ENCODE results near the gene CDK5RAP1.
A peak's percentile ranks its signal among the peaks of the same experiment; 100 is the strongest.
"Not testable (repeated sequence)": the region's sequence is repeated elsewhere in the genome, so short reads cannot be mapped to it uniquely, and the experiment has no call there.

CDK5RAP1 gene

DNA sequence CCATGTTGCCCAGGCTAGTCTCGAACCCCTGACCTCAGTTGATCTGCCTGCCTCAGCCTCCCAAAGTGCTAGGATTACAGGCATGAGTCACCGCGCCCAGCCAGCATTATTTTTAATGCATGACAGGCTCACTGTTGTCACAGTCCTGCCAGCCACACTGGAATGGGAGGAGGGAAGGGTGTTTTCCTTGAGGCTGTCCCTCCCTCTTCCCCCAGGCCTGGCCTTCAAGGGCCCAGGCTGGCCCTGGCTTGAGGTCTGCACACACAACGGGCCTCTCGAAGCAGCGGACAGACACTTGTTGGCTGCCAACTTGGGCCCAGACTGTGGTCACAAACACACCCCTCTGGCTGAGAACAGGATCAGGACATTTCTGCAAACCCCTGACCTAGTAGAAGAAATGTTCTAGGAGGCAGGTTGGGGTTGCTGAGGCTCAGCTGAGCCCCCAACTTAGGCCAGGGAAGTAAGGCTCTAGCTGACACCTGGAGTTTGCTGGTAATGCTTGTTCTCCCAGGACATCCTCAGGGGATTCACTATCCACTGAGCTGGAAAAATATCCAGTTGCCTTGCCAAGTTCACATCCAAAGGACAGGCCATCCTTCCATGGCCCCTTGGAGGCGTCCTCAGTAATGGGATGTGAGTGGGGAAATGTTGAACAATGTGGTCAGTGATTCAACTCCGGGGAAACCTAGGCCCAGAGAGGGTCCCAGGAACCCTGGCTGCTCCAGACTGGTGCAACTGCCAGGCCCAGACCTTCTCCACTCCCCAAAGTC is 32.3 kb upstream of the CDK5RAP1 start:
- H3K4me3 ChIP-seq (ENCODE audit: low read length), result no peak overlapping the region
- DNase-seq (ENCODE audit: low read depth), result peak; percentile 52
- TF ChIP-seq, protein P1, sequence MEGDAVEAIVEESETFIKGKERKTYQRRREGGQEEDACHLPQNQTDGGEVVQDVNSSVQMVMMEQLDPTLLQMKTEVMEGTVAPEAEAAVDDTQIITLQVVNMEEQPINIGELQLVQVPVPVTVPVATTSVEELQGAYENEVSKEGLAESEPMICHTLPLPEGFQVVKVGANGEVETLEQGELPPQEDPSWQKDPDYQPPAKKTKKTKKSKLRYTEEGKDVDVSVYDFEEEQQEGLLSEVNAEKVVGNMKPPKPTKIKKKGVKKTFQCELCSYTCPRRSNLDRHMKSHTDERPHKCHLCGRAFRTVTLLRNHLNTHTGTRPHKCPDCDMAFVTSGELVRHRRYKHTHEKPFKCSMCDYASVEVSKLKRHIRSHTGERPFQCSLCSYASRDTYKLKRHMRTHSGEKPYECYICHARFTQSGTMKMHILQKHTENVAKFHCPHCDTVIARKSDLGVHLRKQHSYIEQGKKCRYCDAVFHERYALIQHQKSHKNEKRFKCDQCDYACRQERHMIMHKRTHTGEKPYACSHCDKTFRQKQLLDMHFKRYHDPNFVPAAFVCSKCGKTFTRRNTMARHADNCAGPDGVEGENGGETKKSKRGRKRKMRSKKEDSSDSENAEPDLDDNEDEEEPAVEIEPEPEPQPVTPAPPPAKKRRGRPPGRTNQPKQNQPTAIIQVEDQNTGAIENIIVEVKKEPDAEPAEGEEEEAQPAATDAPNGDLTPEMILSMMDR (conservative IDR thresholded peaks at IDR 0.05; ENCODE audit: low read length), result no peak

DNA sequence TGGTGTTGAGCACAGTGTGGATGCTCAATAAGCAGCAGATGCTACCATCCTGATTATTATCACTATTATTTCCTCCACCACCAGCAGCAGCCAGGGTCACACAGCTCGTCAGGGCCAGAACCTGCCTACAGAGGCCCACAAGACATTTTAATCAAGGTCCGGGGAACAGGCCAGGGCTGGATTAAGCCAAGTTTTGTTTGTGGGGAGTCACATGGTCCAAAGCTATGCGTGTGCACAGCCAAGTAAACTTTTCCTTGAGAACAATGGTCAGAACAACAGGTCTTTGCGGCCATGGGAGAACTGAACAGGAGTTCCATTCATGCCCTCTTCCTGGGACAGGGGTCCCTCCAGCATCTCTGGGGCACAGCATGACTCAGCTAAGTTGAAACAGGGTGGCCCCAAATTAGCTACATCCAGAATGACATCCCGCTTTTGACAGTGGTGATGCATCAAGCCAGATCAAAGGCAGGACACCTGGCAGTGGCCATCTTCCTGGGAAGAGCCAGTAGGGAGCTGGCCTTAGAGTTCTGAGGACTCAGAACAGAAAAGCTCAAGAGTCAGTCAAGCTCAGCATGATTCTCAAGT is 30.6 kb upstream of the CDK5RAP1 start:
- TF ChIP-seq, protein P1 (conservative IDR thresholded peaks at IDR 0.05; ENCODE audit: low read length), result no peak
- H3K4me3 ChIP-seq (ENCODE audit: low read length), result no peak overlapping the region
- DNase-seq (ENCODE audit: low read depth), result peak; percentile 37

DNA sequence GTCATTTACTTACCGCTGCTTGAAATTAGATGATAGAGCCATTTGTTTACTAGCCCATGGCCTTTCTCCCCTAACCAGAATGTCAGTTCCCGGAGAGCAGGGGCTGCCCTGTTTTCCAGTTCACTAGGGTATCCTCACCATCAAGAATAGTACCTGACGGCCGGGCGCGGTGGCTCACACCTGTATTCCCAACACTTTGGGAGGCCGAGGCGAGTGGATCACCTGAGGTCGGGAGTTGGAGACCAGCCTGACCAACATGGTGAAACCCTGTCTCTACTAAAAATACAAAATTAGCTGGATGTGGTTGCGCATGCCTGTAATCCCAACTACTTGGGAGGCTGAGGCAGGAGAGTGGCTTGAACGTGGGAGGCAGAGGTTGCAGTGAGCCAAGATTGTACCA is 22.6 kb upstream of the CDK5RAP1 start:
- H3K4me3 ChIP-seq (ENCODE audit: low read length); DNase-seq (ENCODE audit: low read depth): not testable (repeated sequence)

DNA sequence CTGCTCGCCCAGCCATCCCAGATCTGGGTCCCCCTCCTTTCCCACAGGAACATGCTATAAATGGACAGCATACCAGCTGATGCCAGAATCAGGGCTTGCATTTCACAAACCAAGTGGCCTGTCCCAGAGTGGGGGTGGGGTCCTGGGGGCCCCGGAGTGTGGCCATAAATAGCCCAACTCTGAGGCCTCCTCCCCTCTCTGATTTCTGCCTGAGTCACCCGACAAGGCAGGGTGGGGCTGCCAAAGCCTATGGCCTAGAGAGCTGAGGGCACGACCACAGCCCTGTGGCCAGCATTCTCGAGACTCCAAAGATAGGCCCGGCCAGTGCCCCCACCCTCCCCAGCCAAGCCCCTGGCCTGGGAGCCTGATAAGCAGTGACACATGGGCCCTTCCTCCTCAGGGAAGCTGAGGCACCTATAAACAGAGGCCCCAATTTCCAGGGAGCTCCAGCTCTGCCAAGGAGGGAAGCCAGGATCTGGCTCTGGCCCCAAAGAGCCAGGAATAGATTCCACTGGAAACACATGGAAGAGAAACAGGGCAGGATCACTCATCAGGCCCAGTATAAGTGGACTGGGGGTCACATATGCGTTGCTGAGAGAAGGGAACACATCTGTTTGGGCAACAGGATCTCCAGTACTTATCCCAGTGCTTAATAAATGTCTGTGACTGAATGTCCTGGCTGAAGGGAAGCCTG is 22.0 kb upstream of the CDK5RAP1 start:
- TF ChIP-seq, protein P1 (conservative IDR thresholded peaks at IDR 0.05; ENCODE audit: low read length), result no peak
- no peak overlapping the region for H3K4me3 ChIP-seq (ENCODE audit: low read length)
- DNase-seq (ENCODE audit: low read depth), result peak; percentile 90

DNA sequence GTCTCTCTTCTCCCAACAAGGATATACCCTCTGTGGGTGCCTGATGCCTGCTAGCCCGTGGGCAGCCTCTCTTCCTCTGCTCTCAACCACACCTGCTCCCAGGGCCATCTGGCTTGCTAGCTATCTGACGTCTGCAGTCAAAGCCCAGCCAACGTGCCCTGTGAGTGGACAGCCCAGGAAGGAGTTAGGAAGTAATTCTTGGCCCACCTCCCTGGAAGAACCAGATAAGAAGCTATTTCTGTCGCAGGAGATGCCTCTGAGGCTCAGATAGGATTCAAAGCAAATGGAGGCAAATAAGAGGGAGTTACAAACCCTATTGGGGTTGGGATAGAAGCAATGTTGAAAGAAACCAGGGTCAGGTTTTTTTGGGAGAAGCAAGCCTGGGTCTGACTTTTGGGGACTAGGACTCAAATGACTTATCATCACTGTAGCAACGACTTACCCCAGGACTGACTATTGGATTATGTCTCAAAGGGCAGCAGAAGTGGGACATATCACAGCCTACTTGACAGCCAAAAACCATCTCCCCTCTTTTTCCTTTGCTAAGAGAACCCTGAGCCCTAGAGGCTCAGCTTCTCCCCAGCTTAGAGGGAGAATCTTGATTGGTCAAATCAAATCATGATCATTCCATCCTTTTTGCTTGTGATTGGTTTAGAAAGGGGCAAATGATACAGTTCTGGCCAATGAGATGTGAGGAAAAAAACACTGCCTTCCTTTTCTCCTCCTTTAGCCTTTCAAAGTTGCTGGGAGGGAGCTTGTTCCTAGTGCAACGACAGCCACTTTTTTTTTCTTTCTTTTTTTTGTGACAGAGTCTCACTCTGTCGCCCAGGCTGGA is 18.0 kb upstream of the CDK5RAP1 start:
- TF ChIP-seq, protein P1 (conservative IDR thresholded peaks at IDR 0.05; ENCODE audit: low read length), result no peak
- no peak for DNase-seq (ENCODE audit: low read depth)
- no peak overlapping the region for H3K4me3 ChIP-seq (ENCODE audit: low read length)

DNA sequence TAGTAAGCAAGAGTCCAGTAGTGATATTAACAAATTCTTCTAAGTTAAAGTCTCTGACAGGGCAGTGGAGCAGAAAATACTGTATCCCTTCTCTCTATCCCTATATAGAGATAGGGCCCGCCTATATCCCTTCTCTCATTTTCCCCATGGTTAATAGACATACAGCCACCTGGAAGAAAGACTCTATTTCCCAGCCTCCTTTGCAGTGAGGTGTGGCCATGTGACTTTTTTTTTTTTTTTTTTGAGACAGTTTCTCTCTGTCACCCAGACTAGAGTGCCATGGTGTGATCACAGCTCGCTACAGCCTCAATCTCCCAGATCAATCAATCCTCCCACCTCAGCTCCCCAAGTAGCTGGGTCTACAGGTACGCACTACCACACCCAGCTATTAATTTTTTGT is 16.7 kb upstream of the CDK5RAP1 start:
- no peak overlapping the region for H3K4me3 ChIP-seq (ENCODE audit: low read length)
- TF ChIP-seq, protein P1 (conservative IDR thresholded peaks at IDR 0.05; ENCODE audit: low read length), result no peak
- DNase-seq (ENCODE audit: low read depth), result no peak

DNA sequence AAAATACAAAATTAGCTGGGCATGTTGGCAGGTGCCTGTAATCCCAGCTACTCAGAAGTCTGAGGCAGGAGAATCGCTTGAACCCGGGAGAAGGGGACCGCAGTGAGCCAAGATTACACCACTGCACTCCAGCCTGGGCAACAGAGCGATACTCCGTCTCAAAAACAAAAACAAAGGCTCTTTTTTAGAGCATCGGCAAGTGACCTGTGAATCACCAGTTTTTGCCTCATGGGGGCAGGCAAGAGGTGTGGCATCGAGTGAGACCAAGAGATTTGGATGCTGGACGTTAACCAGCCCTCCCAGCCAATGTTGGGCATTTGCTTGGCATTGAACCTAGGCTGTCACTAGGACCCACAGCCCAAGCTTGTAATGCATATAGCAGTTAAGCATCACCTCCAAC is 14.6 kb upstream of the CDK5RAP1 start:
- no peak overlapping the region for H3K4me3 ChIP-seq (ENCODE audit: low read length)
- peak; percentile 47 for DNase-seq (ENCODE audit: low read depth)
- TF ChIP-seq, protein P1 (conservative IDR thresholded peaks at IDR 0.05; ENCODE audit: low read length), result peak; percentile 61
